Dendritic cell treated with granulocyte-macrophage colony-stimulating factor and Interleukin-4, amounts not matched to agents 40 ng/mL and 50 ng/mL, for 4 days (primary cell): Measurements from ENCODE around the gene CLVS2.

Source experiments
- H3K27ac Mint-ChIP-seq: one replicate; pipeline ENCODE4 v1.8.0; 2022; ENCODE audit warnings: mild to moderate bottlenecking, mixed read lengths
- H3K27me3 Mint-ChIP-seq: one replicate; pipeline ENCODE4 v1.8.0; 2022; ENCODE audit warnings: mild to moderate bottlenecking, mixed read lengths
- H3K36me3 Mint-ChIP-seq: one replicate; pipeline ENCODE4 v1.8.0; 2022; ENCODE audit warnings: low read depth, mixed read lengths
- H3K4me1 Mint-ChIP-seq: one replicate; pipeline ENCODE4 v1.8.0; 2022; ENCODE audit warnings: low read depth, mixed read lengths
- H3K4me3 Mint-ChIP-seq: one replicate; pipeline ENCODE4 v1.8.0; 2022; ENCODE audit warnings: mild to moderate bottlenecking, moderate library complexity, mixed read lengths
- H3K9me3 Mint-ChIP-seq: one replicate; pipeline ENCODE4 v1.8.0; 2022; ENCODE audit warnings: mixed read lengths
- intact Hi-C: fragments of 100-400 bp; cut with micrococcal nuclease; formaldehyde crosslinking; loops from one replicate; pipeline ENCODE4 v1.15.0; 2022

The CLVS2 gene

GRCh38 chr6:123053602-123054225, 57.7 kb downstream of the CLVS2 start:
- Mint-ChIP-seq H3K9me3 (no peaks in the 10 kb centered on the region), H3K4me1 (no peaks in the 10 kb centered on the region), H3K4me3 (no peak overlapping the region), H3K36me3 (no peaks in the 10 kb centered on the region), H3K27ac (no peak overlapping the region), H3K27me3 (no peaks in the 10 kb centered on the region)
- intact Hi-C loops = no loop called here

GRCh38 chr6:123055256-123055655, 59.2 kb downstream of the CLVS2 start:
- H3K27ac Mint-ChIP-seq = no peak overlapping the region
- no peaks in the 10 kb centered on the region for H3K4me1 Mint-ChIP-seq
- no peaks in the 10 kb centered on the region for H3K36me3 Mint-ChIP-seq
- no peaks in the 10 kb centered on the region for H3K9me3 Mint-ChIP-seq
- H3K27me3 Mint-ChIP-seq = no peaks in the 10 kb centered on the region
- intact Hi-C loops = no loop called here
- H3K4me3 Mint-ChIP-seq = no peak overlapping the region

GRCh38 chr6:123062670-123063069, 66.6 kb downstream of the CLVS2 start:
- H3K27ac Mint-ChIP-seq = no peak overlapping the region
- intact Hi-C loops = no loop called here
- no peaks in the 10 kb centered on the region for H3K27me3 Mint-ChIP-seq
- H3K9me3 Mint-ChIP-seq = no peaks in the 10 kb centered on the region
- no peaks in the 10 kb centered on the region for H3K36me3 Mint-ChIP-seq
- no peaks in the 10 kb centered on the region for H3K4me1 Mint-ChIP-seq
- H3K4me3 Mint-ChIP-seq = no peak overlapping the region

GRCh38 chr6:123064038-123064437, 68.0 kb downstream of the CLVS2 start:
- H3K4me1 Mint-ChIP-seq = no peaks in the 10 kb centered on the region
- H3K36me3 Mint-ChIP-seq = no peaks in the 10 kb centered on the region
- H3K9me3 Mint-ChIP-seq = no peaks in the 10 kb centered on the region
- H3K27ac Mint-ChIP-seq = no peak overlapping the region
- intact Hi-C loops = no loop called here
- H3K27me3 Mint-ChIP-seq = no peaks in the 10 kb centered on the region
- no peak overlapping the region for H3K4me3 Mint-ChIP-seq

- Mint-ChIP-seq H3K9me3 (peaks cover 6% of the 10 kb centered on the region), H3K4me1 (no peaks in the 10 kb centered on the region), H3K36me3 (no peaks in the 10 kb centered on the region), H3K27ac (no peak overlapping the region), H3K4me3 (no peak overlapping the region), H3K27me3 (no peaks in the 10 kb centered on the region)
- intact Hi-C loops = no loop called here
Measured at GRCh38 chr6:123074616-123075015, 78.6 kb downstream of the CLVS2 start.

- H3K27me3 Mint-ChIP-seq = no peaks in the 10 kb centered on the region
- intact Hi-C loops = no loop called here
- H3K36me3 Mint-ChIP-seq = no peaks in the 10 kb centered on the region
- no peaks in the 10 kb centered on the region for H3K4me1 Mint-ChIP-seq
- H3K9me3 Mint-ChIP-seq = peaks cover 9% of the 10 kb centered on the region
- no peak overlapping the region for H3K27ac Mint-ChIP-seq
- H3K4me3 Mint-ChIP-seq = no peak overlapping the region
Measured at GRCh38 chr6:123085403-123085802, 89.4 kb downstream of the CLVS2 start.

GRCh38 chr6:123089226-123089625, 93.2 kb downstream of the CLVS2 start:
- Mint-ChIP-seq H3K9me3 (no peaks in the 10 kb centered on the region), H3K27ac (no peak overlapping the region), H3K4me1 (no peaks in the 10 kb centered on the region), H3K36me3 (no peaks in the 10 kb centered on the region), H3K4me3 (no peak overlapping the region), H3K27me3 (no peaks in the 10 kb centered on the region)
- intact Hi-C loops = no loop called here

GRCh38 chr6:123091091-123091895, 95.3 kb downstream of the CLVS2 start:
- intact Hi-C loops = no loop called here
- no peaks in the 10 kb centered on the region for H3K27me3 Mint-ChIP-seq
- no peaks in the 10 kb centered on the region for H3K4me1 Mint-ChIP-seq

GRCh38 chr6:123091896-123092271, 95.8 kb downstream of the CLVS2 start:
- H3K9me3 Mint-ChIP-seq = no peaks in the 10 kb centered on the region
- H3K27me3 Mint-ChIP-seq = no peaks in the 10 kb centered on the region
- no peaks in the 10 kb centered on the region for H3K4me1 Mint-ChIP-seq
- no peaks in the 10 kb centered on the region for H3K36me3 Mint-ChIP-seq
- no peak overlapping the region for H3K4me3 Mint-ChIP-seq
- intact Hi-C loops = no loop called here
- no peak overlapping the region for H3K27ac Mint-ChIP-seq

More at GRCh38 chr6:123091091-123091895, 95.3 kb downstream of the CLVS2 start:
- Mint-ChIP-seq H3K27ac (no peak overlapping the region), H3K4me3 (no peak overlapping the region), H3K9me3 (no peaks in the 10 kb centered on the region), H3K36me3 (no peaks in the 10 kb centered on the region)

GRCh38 chr6:123094795-123095194, 98.8 kb downstream of the CLVS2 start:
- H3K9me3 Mint-ChIP-seq = no peaks in the 10 kb centered on the region
- intact Hi-C loops = no loop called here
- no peak overlapping the region for H3K27ac Mint-ChIP-seq
- no peak overlapping the region for H3K4me3 Mint-ChIP-seq
- H3K36me3 Mint-ChIP-seq = no peaks in the 10 kb centered on the region
- H3K4me1 Mint-ChIP-seq = no peaks in the 10 kb centered on the region
- no peaks in the 10 kb centered on the region for H3K27me3 Mint-ChIP-seq

- Mint-ChIP-seq H3K27me3 (no peaks in the 10 kb centered on the region), H3K27ac (no peak overlapping the region), H3K9me3 (no peaks in the 10 kb centered on the region), H3K36me3 (no peaks in the 10 kb centered on the region), H3K4me1 (no peaks in the 10 kb centered on the region), H3K4me3 (no peak overlapping the region)
- intact Hi-C loops = no loop called here
Measured at GRCh38 chr6:123105561-123105960, 109.5 kb downstream of the CLVS2 start.

GRCh38 chr6:123116370-123116769, 120.3 kb downstream of the CLVS2 start:
- no peaks in the 10 kb centered on the region for H3K4me1 Mint-ChIP-seq
- H3K27ac Mint-ChIP-seq = no peak overlapping the region
- H3K36me3 Mint-ChIP-seq = no peaks in the 10 kb centered on the region
- no peaks in the 10 kb centered on the region for H3K9me3 Mint-ChIP-seq
- intact Hi-C loops = no loop called here
- no peak overlapping the region for H3K4me3 Mint-ChIP-seq
- no peaks in the 10 kb centered on the region for H3K27me3 Mint-ChIP-seq

GRCh38 chr6:123117145-123117908, 121.3 kb downstream of the CLVS2 start:
- no peaks in the 10 kb centered on the region for H3K27me3 Mint-ChIP-seq
- intact Hi-C loops = no loop called here
- no peaks in the 10 kb centered on the region for H3K4me1 Mint-ChIP-seq
- no peaks in the 10 kb centered on the region for H3K36me3 Mint-ChIP-seq
- no peaks in the 10 kb centered on the region for H3K9me3 Mint-ChIP-seq
- no peak overlapping the region for H3K27ac Mint-ChIP-seq
- no peak overlapping the region for H3K4me3 Mint-ChIP-seq

- Mint-ChIP-seq H3K9me3 (no peaks in the 10 kb centered on the region), H3K4me3 (no peak overlapping the region), H3K36me3 (no peaks in the 10 kb centered on the region), H3K4me1 (no peaks in the 10 kb centered on the region), H3K27me3 (no peaks in the 10 kb centered on the region), H3K27ac (no peak overlapping the region)
- intact Hi-C loops = no loop called here
Measured at GRCh38 chr6:123118811-123119210, 122.8 kb downstream of the CLVS2 start.
